HepG2 (cell line): ENCODE data around the gene PPCS. TPM values are rescaled to one million over a fixed set of nuclear protein-coding genes. Genes with fewer than 3 reads are reported as not detected.

Source experiments
- AHDC1 ChIP-seq: sonication (generic); formaldehyde crosslinking; IDR thresholded peaks from 2 replicates; pipeline ENCODE4 v1.5.1; 2020; ENCODE audit warnings: mild to moderate bottlenecking, missing genetic modification reagents, borderline replicate concordance
- CAMTA2 ChIP-seq: sonication (generic); formaldehyde crosslinking; IDR thresholded peaks from 2 replicates; pipeline ENCODE4 v1.4.0; 2020; ENCODE audit warnings: mild to moderate bottlenecking, missing genetic modification reagents, borderline replicate concordance
- DMAP1 ChIP-seq: IDR thresholded peaks from 2 replicates; pipeline ENCODE4 v1.6.1; 2016
- E2F2 ChIP-seq: sonication (generic); formaldehyde crosslinking; IDR thresholded peaks from 2 replicates; pipeline ENCODE4 v1.4.0; 2020; ENCODE audit warnings: missing genetic modification reagents, borderline replicate concordance
- GATAD1 ChIP-seq: IDR thresholded peaks from 2 replicates; pipeline ENCODE4 v1.6.1; 2016; ENCODE audit warnings: missing genetic modification reagents, missing compliant biosample characterization
- NFKBIZ ChIP-seq: IDR thresholded peaks from 2 replicates; pipeline ENCODE4 v1.6.1; 2018; ENCODE audit warnings: missing genetic modification reagents, missing compliant biosample characterization
- PRDM4 ChIP-seq: sonication (generic); formaldehyde crosslinking; IDR thresholded peaks from 2 replicates; pipeline ENCODE4 v1.9.0; 2021; ENCODE audit warnings: missing genetic modification reagents, borderline replicate concordance
- RFXANK ChIP-seq: IDR thresholded peaks from 2 replicates; pipeline ENCODE4 v1.6.1; 2016
- RNF2 ChIP-seq: fragments of 450-650 bp; conservative IDR thresholded peaks from 2 replicates; pipeline ENCODE4 v1.6.1; 2016; ENCODE audit warnings: low read depth
- SNAI1 ChIP-seq: sonication (generic); formaldehyde crosslinking; IDR thresholded peaks from 2 replicates; pipeline ENCODE4 v1.5.0; 2020; ENCODE audit warnings: mild to moderate bottlenecking, missing genetic modification reagents, borderline replicate concordance
- SNRNP70 ChIP-seq: fragments of 200-400 bp; formaldehyde crosslinking; IDR thresholded peaks from 2 replicates; pipeline ENCODE4 v1.6.1; 2017; ENCODE audit warnings: mild to moderate bottlenecking, low read depth, low read length, moderate library complexity
- UBTF ChIP-seq: sonication (generic); formaldehyde crosslinking; IDR thresholded peaks from 2 replicates; pipeline ENCODE4 v1.4.0; 2020; ENCODE audit warnings: mild to moderate bottlenecking, missing genetic modification reagents
- ZBTB7B ChIP-seq: sonication (generic); formaldehyde crosslinking; IDR thresholded peaks from 2 replicates; pipeline ENCODE4 v1.4.0; 2020; ENCODE audit warnings: missing genetic modification reagents
- ZMYM4 ChIP-seq: sonication (generic); formaldehyde crosslinking; IDR thresholded peaks from 2 replicates; pipeline ENCODE4 v1.8.1; 2023; ENCODE audit warnings: mild to moderate bottlenecking, missing genetic modification reagents
- ZNF512 ChIP-seq: sonication (generic); formaldehyde crosslinking; IDR thresholded peaks from 2 replicates; pipeline ENCODE4 v1.4.0; 2020; ENCODE audit warnings: mild to moderate bottlenecking, missing genetic modification reagents
- polyA plus RNA-seq, 8 experiments: library from polyadenylated mRNA; depleted of rRNA in 3 of 8; stranded (reverse) in 7 of 8; unstranded in 1 of 8; fragments of >200 nt; fragmentation: Illumina TruSeq in 4 of 8; extraction: Trizol in 4 of 8; gene quantifications; 2 replicates each; pipeline versions ENCODE4 v1.2.1 to v1.2.3, GENCODE V29; 2011 to 2016; ENCODE audit warnings: low read depth in 4 of 8, missing spikeins in 1 of 8, mixed read lengths in 1 of 8; ENCODE audit not compliant: insufficient read depth in 1 of 8
- total RNA-seq, 5 experiments: library from RNA; depleted of rRNA; stranded (reverse); fragments of >200 nt; fragmentation: Illumina TruSeq; extraction: Trizol; gene quantifications; 2 replicates each; pipeline ENCODE4 v1.2.3, GENCODE V29; 2016; ENCODE audit warnings: low read depth in 1 of 5

Gene PPCS
- total and polyA plus RNA-seq, 2 of the 13 experiments (the other 11 are each of a cell fraction or from before 2014, with no cell fraction given), result 13.4 to 38.9 TPM

- TF ChIP-seq SNRNP70 (no peak), ZMYM4 (CRISPR knock-in tag) (peak; percentile 62), RNF2 (no peak), UBTF (no peak), E2F2 (CRISPR knock-in tag) (no peak), DMAP1 (no peak), ZNF512 (no peak), AHDC1 (CRISPR knock-in tag) (no peak), PRDM4 (CRISPR knock-in tag) (no peak), CAMTA2 (CRISPR knock-in tag) (no peak), SNAI1 (CRISPR knock-in tag) (no peak), GATAD1 (CRISPR knock-in tag) (peak; percentile 71), RFXANK (0 out of 2 replicates have a peak, but pooled peaks have one; percentile 48), NFKBIZ (no peak), ZBTB7B (CRISPR knock-in tag) (peak; percentile 48; the same call in 1 of the 2 replicates)
These were observed 6.8 kb downstream of the PPCS start, which contains the start of gene CCDC30 (continued) for GRCh38 chr1:42462828-42463763.
